SK-N-SH treated with all-trans-retinoic acid at 6 μM for 48 hours (cell line): ENCODE results near the gene SH3BP1.
"Not testable (repeated sequence)": the region's sequence is repeated elsewhere in the genome, so short reads cannot be mapped to it uniquely, and the experiment has no call there.

Source experiments
- ATAC-seq: fragments of 200-7000 bp; cut with Tn5 transposase; 3 replicates; pipeline ENCODE4 v1.9.1; 2020; ENCODE audit warnings: mild to moderate bottlenecking, moderate library complexity
- BACH2 ChIP-seq: fragments of 250-450 bp; sonication (Bioruptor Pico); IDR thresholded peaks from 2 replicates; pipeline ENCODE4 v1.9.0; 2021; ENCODE audit warnings: mild to moderate bottlenecking, borderline replicate concordance
- CSDC2 ChIP-seq: fragments of 250-450 bp; sonication (Bioruptor Pico); IDR thresholded peaks from 2 replicates; pipeline ENCODE4 v1.5.0; 2020; ENCODE audit warnings: mild to moderate bottlenecking, moderate library complexity
- ESRRG ChIP-seq: fragments of 250-450 bp; sonication (Bioruptor Pico); IDR thresholded peaks from 2 replicates; pipeline ENCODE4 v1.6.1; 2021; ENCODE audit warnings: mild to moderate bottlenecking
- ISL1 ChIP-seq: fragments of 250-450 bp; sonication (Bioruptor Pico); IDR thresholded peaks from 2 replicates; pipeline ENCODE4 v2.1.2; 2022; ENCODE audit warnings: mild to moderate bottlenecking, moderate library complexity
- OSR1 ChIP-seq: fragments of 250-450 bp; sonication (Bioruptor Pico); IDR thresholded peaks from 2 replicates; pipeline ENCODE4 v1.8.0; 2022; ENCODE audit warnings: moderate library complexity, mild to moderate bottlenecking, inconsistent platforms
- PPARA ChIP-seq: fragments of 250-450 bp; sonication (Bioruptor Pico); IDR thresholded peaks from 2 replicates; pipeline ENCODE4 v1.5.0; 2020; ENCODE audit warnings: mild to moderate bottlenecking, borderline replicate concordance
- RARB ChIP-seq: fragments of 250-450 bp; sonication (Bioruptor Pico); IDR thresholded peaks from 2 replicates; pipeline ENCODE4 v1.8.0; 2021; ENCODE audit warnings: mild to moderate bottlenecking, moderate library complexity
- SNAI2 ChIP-seq: fragments of 250-450 bp; sonication (Bioruptor Pico); IDR thresholded peaks from 2 replicates; pipeline ENCODE4 v1.5.0; 2020; ENCODE audit warnings: mild to moderate bottlenecking, moderate library complexity
- TCF4 ChIP-seq: fragments of 250-450 bp; sonication (Bioruptor Pico); IDR thresholded peaks from 2 replicates; pipeline ENCODE4 v1.8.0; 2021; ENCODE audit warnings: mild to moderate bottlenecking, moderate library complexity, borderline replicate concordance
- TOX ChIP-seq: fragments of 250-450 bp; sonication (Bioruptor Pico); IDR thresholded peaks from 2 replicates; pipeline ENCODE4 v1.8.0; 2021; ENCODE audit warnings: mild to moderate bottlenecking, moderate library complexity, borderline replicate concordance
- ZFP30 ChIP-seq: fragments of 450-650 bp; formaldehyde crosslinking; IDR thresholded peaks from 2 replicates; pipeline ENCODE4 v1.5.0; 2022; ENCODE audit warnings: mild to moderate bottlenecking, moderate library complexity
- ZNF565 ChIP-seq: fragments of 450-650 bp; formaldehyde crosslinking; conservative IDR thresholded peaks from 2 replicates; pipeline ENCODE4 v1.5.0; 2020; ENCODE audit warnings: low read depth, mild to moderate bottlenecking, moderate library complexity
- ZNF70 ChIP-seq: fragments of 450-650 bp; formaldehyde crosslinking; IDR thresholded peaks from 2 replicates; pipeline ENCODE4 v1.5.0; 2020; ENCODE audit warnings: mild to moderate bottlenecking, moderate library complexity
- TF ChIP-seq, protein P1 (sequence below): fragments of 250-450 bp; sonication (Bioruptor Pico); IDR thresholded peaks from 2 replicates; pipeline ENCODE4 v1.5.1; 2021; ENCODE audit warnings: mild to moderate bottlenecking, moderate library complexity
- TF ChIP-seq, protein P2 (sequence below): fragments of 250-450 bp; sonication (Bioruptor Pico); IDR thresholded peaks from 2 replicates; pipeline ENCODE4 v1.8.0; 2020; ENCODE audit warnings: mild to moderate bottlenecking, moderate library complexity, borderline replicate concordance
- TF ChIP-seq, protein P3 (sequence below): fragments of 250-450 bp; sonication (Bioruptor Pico); IDR thresholded peaks from 2 replicates; pipeline ENCODE4 v1.5.0; 2020; ENCODE audit warnings: mild to moderate bottlenecking, moderate library complexity
- TF ChIP-seq, protein P4 (sequence below): fragments of 250-450 bp; sonication (Bioruptor Pico); IDR thresholded peaks from 2 replicates; pipeline ENCODE4 v1.5.1; 2020; ENCODE audit warnings: low read depth, mild to moderate bottlenecking, moderate library complexity
- TF ChIP-seq, protein P5 (sequence below): fragments of 250-450 bp; sonication (Bioruptor Pico); IDR thresholded peaks from 2 replicates; pipeline ENCODE4 v1.8.0; 2021; ENCODE audit warnings: low read depth, mild to moderate bottlenecking, moderate library complexity, borderline replicate concordance

The SH3BP1 gene

DNA sequence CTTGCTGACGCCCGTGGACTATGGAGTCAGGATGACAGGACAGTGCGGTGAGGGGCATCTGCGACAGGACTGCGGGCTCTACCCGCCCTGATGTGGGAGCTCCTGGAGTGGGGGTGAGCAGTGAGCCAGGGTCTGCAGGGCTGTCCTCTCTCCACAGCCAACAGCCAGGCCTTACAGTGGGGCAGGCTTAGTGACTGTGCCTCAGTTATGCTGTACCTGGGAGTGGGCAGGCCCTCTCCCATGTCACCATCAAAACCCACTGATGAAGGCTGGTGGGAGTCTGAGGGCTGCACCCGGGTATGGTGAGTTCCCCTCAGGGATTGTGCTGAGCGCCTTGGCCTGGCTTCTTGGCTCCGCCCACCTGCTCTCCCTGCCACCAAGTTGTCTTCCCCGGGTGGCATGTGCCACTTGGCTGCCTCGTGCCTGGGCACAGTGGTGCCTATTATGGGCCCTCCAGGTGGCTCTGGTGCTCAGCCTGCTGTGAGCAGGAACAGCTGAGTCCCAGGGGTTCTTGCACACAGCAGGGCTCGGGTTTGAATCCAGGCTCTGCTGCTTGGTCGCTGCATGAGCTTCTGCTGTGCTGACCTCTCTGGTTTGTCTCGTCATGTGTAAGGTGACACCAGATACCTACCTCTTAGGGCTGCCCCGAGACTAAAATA is 53.3 kb downstream of the SH3BP1 start:
- no peak for ATAC-seq
- TF ChIP-seq ZNF70 (CRISPR knock-in tag), result no peak
- TF ChIP-seq, protein P1, sequence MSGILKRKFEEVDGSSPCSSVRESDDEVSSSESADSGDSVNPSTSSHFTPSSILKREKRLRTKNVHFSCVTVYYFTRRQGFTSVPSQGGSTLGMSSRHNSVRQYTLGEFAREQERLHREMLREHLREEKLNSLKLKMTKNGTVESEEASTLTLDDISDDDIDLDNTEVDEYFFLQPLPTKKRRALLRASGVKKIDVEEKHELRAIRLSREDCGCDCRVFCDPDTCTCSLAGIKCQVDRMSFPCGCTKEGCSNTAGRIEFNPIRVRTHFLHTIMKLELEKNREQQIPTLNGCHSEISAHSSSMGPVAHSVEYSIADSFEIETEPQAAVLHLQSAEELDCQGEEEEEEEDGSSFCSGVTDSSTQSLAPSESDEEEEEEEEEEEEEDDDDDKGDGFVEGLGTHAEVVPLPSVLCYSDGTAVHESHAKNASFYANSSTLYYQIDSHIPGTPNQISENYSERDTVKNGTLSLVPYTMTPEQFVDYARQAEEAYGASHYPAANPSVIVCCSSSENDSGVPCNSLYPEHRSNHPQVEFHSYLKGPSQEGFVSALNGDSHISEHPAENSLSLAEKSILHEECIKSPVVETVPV (CRISPR knock-in tag), result no peak
- TF ChIP-seq CSDC2 (CRISPR knock-in tag), result no peak
- TF ChIP-seq RARB (CRISPR knock-in tag), result no peak
- TF ChIP-seq PPARA (CRISPR knock-in tag), result no peak
- no peak for TF ChIP-seq ZFP30 (CRISPR knock-in tag)
- no peak for TF ChIP-seq TOX
- no peak for TF ChIP-seq SNAI2 (CRISPR knock-in tag)
- no peak for TF ChIP-seq OSR1
- no peak for TF ChIP-seq BACH2 (CRISPR knock-in tag)
- TF ChIP-seq, protein P2, sequence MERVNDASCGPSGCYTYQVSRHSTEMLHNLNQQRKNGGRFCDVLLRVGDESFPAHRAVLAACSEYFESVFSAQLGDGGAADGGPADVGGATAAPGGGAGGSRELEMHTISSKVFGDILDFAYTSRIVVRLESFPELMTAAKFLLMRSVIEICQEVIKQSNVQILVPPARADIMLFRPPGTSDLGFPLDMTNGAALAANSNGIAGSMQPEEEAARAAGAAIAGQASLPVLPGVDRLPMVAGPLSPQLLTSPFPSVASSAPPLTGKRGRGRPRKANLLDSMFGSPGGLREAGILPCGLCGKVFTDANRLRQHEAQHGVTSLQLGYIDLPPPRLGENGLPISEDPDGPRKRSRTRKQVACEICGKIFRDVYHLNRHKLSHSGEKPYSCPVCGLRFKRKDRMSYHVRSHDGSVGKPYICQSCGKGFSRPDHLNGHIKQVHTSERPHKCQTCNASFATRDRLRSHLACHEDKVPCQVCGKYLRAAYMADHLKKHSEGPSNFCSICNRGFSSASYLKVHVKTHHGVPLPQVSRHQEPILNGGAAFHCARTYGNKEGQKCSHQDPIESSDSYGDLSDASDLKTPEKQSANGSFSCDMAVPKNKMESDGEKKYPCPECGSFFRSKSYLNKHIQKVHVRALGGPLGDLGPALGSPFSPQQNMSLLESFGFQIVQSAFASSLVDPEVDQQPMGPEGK (CRISPR knock-in tag), result no peak
- TF ChIP-seq, protein P3, sequence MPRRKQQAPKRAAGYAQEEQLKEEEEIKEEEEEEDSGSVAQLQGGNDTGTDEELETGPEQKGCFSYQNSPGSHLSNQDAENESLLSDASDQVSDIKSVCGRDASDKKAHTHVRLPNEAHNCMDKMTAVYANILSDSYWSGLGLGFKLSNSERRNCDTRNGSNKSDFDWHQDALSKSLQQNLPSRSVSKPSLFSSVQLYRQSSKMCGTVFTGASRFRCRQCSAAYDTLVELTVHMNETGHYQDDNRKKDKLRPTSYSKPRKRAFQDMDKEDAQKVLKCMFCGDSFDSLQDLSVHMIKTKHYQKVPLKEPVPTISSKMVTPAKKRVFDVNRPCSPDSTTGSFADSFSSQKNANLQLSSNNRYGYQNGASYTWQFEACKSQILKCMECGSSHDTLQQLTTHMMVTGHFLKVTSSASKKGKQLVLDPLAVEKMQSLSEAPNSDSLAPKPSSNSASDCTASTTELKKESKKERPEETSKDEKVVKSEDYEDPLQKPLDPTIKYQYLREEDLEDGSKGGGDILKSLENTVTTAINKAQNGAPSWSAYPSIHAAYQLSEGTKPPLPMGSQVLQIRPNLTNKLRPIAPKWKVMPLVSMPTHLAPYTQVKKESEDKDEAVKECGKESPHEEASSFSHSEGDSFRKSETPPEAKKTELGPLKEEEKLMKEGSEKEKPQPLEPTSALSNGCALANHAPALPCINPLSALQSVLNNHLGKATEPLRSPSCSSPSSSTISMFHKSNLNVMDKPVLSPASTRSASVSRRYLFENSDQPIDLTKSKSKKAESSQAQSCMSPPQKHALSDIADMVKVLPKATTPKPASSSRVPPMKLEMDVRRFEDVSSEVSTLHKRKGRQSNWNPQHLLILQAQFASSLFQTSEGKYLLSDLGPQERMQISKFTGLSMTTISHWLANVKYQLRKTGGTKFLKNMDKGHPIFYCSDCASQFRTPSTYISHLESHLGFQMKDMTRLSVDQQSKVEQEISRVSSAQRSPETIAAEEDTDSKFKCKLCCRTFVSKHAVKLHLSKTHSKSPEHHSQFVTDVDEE (CRISPR knock-in tag), result no peak
- no peak for TF ChIP-seq TCF4 (CRISPR knock-in tag)
- TF ChIP-seq, protein P4, sequence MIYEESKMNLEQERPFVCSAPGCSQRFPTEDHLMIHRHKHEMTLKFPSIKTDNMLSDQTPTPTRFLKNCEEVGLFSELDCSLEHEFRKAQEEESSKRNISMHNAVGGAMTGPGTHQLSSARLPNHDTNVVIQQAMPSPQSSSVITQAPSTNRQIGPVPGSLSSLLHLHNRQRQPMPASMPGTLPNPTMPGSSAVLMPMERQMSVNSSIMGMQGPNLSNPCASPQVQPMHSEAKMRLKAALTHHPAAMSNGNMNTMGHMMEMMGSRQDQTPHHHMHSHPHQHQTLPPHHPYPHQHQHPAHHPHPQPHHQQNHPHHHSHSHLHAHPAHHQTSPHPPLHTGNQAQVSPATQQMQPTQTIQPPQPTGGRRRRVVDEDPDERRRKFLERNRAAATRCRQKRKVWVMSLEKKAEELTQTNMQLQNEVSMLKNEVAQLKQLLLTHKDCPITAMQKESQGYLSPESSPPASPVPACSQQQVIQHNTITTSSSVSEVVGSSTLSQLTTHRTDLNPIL (CRISPR knock-in tag), result no peak
- TF ChIP-seq, protein P5, sequence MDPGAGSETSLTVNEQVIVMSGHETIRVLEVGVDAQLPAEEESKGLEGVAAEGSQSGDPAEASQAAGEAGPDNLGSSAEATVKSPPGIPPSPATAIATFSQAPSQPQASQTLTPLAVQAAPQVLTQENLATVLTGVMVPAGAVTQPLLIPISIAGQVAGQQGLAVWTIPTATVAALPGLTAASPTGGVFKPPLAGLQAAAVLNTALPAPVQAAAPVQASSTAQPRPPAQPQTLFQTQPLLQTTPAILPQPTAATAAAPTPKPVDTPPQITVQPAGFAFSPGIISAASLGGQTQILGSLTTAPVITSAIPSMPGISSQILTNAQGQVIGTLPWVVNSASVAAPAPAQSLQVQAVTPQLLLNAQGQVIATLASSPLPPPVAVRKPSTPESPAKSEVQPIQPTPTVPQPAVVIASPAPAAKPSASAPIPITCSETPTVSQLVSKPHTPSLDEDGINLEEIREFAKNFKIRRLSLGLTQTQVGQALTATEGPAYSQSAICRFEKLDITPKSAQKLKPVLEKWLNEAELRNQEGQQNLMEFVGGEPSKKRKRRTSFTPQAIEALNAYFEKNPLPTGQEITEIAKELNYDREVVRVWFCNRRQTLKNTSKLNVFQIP, result no peak
- TF ChIP-seq ZNF565 (CRISPR knock-in tag), result no peak
- TF ChIP-seq ISL1, result no peak

DNA sequence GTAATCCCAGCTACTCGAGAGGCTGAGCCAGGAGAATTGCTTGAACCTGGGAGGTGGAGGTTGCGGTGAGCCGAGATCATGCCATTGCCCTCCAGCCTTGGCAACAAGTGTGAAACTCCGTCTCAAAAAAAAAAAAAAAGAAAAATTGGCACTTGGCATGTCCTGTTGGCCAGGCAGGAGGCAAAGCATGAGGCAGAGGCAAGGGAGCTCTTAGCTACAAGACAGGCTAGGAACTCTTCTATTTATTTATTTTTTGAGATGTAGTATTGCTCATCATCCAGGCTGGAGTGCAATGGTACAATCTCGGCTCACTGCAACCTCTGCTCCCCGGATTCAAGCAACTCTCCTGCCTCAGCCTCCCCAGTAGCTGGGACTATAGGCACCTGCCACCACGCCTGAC is 54.7 kb downstream of the SH3BP1 start:
- ATAC-seq, result not testable (repeated sequence)

DNA sequence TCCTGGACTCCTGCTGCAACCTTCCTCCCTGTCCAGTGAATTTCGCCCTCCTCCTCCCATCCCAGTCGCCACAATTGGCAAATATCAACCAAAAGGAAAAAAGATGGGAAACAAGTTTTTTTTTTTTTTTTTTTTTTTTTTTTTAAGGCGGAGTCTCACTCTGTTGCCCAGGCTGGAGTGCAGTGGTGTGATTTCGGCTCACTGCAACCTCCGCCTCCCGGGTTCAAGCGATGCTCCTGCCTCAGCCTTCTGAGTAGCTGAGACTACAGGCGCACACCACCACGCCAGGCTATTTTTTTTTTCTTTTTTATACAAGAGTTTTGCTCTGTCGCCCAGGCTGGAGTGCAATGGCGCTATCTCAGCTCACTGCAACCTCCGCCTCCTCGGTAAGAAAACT is 56.8 kb downstream of the SH3BP1 start:
- not testable (repeated sequence) for ATAC-seq

DNA sequence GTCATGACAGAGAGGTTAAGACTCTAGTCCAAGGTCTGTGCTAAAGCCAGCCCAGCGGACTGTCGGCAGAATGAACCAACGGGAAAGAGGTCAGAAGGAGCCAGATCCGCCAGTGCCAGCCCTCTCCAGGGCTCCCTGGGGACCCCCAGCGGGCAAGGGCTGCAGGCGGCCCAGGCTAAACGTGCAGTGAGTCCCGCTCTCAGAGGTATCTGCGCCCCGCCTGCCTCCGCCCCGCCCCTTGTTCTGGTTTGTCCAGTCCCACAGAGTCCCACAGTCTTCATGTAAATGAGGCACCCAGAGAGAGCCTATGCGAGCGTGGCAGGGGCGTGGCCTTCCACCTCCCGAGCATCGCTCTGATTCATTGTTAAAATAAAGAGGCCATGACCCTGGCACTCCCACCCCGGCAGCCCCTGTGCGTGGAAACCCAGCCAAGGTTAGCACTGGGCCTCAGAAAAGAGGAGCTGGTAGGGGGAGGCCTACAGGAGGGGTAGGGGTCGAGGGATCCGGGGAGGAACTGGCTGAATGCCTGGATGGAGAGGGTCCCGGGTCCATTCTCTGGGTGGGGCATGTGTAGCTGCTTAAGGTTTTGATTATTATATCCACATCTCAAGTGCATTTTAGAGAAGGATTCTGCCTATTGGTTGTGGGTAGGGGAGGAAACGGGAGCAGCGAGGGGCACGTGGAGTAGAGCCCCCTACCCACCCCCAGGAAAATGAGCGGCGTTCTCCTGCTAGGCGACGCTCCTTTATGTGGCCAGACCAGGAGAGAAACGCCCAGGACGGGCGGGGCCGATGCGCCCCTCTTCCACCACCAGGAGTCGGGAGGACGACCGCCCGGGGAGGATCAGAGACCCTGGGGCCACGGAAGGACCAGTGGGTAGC is 57.4 kb downstream of the SH3BP1 start, which contains the start of gene TRIOBP:
Gene TRIOBP, plus strand, starts transcription at position 392 of the 881 bp plus-strand sequence. CDS start 4,318 bp downstream, outside the sequence.
- no peak for TF ChIP-seq SNAI2 (CRISPR knock-in tag)
- no peak for TF ChIP-seq TCF4 (CRISPR knock-in tag)
- no peak for TF ChIP-seq RARB (CRISPR knock-in tag)
- TF ChIP-seq, protein P1 (CRISPR knock-in tag), result 0 out of 2 replicates have a peak, but pooled peaks have one; percentile 27
- TF ChIP-seq ZFP30 (CRISPR knock-in tag), result no peak
- no peak for TF ChIP-seq ESRRG
- no peak for TF ChIP-seq BACH2 (CRISPR knock-in tag)
- peak; percentile 100 for ATAC-seq
